GM18909 (cell line): ENCODE measurements around the gene IFNGR1.

ENCODE experiments used
- ATAC-seq: cut with Tn5 transposase; IDR thresholded peaks from one replicate; pipeline ENCODE4 v1.9.1; 2021; ENCODE audit warnings: mild to moderate bottlenecking; ENCODE audit not compliant: unreplicated experiment, poor library complexity

Gene IFNGR1

DNA sequence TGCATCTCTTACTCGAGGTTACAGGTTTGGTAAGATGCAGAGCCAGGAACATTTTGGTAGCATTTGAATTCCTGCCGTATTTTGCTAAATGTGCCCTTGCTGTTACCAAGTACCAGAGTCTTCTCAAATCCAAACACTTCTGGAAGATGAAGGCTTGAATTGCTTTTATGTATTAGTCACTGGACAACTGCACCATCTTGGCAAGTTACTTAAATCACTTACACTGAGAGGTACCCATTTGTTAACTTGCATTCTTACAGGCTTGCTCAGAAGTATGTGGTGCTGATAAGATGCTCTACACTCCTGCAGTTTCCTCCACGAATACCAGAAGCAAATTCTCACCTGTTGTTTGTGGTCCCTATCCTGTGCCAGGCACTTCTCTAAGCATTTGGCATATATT is 58.4 kb downstream of the IFNGR1 start:
- no peak for ATAC-seq

DNA sequence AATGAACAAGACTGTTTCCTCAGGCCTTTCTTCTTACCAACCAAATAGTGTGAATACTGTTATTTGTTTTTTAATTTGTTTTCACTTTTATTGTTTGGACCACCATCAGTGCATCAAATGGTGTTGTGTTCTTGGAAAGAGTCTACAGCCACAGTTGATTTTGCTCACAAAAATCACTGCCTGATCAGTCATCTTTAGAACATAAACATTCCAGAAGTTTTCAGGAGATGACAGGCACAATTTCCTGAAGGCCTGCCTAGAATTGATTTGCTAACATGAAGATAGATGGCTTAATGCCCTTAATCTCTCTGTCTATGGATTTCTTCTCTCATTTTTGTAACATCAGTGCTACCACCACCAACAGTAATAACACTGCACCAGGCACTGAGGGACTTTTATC is 59.3 kb downstream of the IFNGR1 start:
- no peak for ATAC-seq

DNA sequence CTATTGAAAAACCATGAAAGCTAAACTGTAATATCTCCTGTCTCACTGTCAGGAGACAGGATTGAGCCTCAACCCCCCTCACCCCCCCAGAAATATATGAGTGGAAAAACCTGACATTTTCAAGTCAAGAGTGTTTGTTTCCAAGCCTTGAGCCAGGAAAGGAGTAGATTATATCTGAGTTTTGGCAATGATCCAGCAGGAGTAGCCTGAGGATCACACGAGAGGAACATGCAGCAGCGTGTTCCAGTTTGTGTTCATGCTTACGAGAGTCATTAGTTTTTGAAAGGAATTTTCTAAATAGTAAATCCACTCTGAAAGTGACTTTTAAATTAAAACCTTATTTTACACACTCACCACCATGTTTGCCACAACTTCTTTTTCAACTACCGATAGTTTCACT is 61.6 kb downstream of the IFNGR1 start:
- ATAC-seq = no peak

DNA sequence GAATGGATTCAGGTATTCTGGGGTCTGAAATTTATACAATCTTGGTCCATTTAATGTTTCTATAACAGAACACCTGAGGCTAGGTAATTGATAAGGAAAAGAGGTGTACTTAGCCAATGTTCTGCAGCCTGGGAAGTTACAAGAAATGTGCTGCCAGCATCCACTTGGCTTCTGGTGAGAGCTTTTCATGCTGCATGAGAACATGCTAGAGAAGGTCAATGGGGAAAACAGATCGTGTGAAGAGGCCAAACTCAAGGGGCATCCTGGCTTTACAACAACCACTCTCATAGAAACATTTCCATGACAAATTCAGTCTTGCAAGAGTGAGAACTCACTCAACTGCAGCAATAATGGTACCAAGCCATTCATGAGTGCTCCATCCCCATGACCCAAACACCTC is 62.5 kb downstream of the IFNGR1 start:
- no peak for ATAC-seq

DNA sequence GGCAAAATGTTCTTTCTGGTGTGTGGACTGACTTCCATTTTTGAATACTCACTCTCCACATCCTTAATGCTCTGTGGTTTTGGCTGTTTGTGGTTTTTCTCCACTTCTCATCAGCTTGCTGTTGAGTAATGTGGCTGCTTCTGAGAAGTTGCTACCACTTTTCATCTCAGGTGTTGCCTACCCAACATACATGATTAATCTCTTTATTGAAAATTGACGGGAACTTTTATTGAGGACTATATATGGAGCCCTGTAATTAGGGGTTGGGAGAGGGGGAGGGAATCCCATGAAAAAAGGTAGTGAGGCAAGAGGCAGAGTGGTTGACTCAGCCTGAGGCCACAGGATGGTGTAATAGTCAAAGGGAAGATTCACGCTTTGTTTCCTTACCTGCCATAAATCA is 63.4 kb downstream of the IFNGR1 start:
- no peak for ATAC-seq

DNA sequence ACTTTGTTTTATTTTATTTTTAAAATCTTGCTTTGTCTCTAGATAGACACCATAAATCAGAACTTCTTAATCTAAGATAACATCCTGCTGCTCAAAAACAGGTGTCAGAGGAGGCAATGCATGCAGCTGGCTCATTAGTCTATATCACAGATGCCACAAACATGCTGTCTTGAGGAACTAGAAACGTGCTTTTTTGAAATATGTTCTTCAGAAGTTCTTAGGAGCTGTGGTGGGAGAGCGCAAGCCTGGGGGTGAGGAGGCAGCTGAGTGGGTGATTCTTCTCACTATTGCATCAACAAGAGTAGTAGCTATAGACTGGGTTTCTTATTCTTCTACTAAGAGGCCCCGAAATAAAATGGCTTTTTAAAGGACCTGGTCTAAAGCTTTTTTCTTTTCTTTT is 69.1 kb downstream of the IFNGR1 start:
- ATAC-seq = no peak

DNA sequence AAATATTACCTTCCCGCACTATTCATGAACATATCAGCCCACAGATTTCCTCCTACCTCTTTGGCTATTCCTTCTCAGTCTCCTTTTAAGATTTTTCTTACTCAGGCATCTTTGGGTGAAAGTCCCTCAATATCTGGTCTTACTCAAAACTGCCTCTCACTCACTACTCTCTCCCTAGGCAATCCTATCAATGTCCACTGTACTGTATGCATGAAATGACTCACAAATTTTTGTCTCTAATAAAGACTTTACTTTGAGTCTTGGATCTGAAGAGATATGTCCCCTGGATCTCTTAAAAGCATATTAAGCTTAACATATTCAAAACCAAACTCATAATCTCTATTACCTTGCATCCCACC is 70.2 kb downstream of the IFNGR1 start:
- no peak for ATAC-seq

DNA sequence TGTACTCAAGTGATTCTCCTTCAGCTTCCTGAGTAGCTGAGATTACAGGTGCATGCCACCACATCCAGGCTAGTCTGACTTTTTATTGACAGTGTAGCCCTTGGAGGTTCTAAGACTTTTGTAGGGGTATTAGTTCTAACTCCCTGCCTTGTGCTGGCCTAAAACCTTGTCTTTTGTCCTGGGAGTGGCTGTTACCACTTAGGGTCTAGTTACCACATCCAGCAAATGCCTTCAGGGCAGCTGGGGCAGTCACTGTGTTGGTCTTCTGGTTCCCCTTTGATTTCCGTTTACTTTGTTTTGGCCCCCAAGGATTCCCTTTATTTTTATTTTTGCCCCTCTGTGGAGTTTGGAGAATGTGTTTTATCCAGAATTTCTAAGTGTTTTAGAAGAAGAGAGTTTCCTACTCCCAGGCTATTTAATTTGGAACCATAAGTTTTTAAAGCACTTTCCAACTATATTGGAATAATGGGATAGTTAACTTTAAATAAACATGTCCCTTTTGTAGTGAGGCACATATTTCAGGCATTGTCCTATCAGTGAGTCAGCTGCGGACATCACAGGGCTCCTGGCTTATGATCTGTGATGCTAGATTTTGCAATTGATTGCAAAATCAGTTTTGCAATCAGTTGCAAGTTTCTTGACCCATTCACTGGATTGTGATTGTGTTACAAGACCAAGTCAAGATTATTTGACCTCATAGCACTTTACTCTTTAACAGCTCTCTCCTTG is 70.7 kb downstream of the IFNGR1 start:
- ATAC-seq = no peak
